B cell (primary cell): ENCODE results near the gene ELOF1. TPM values are rescaled to one million over a fixed set of nuclear protein-coding genes. Genes with fewer than 3 reads are reported as not detected.

ENCODE experiments used
- ATAC-seq: fragments of 200-7000 bp; cut with Tn5 transposase; one replicate; pipeline ENCODE4 v1.10.0; 2021; ENCODE audit warnings: low read depth, mild to moderate bottlenecking, moderate number of reproducible peaks, moderate library complexity
- CTCF ChIA-PET: fragments of 350-600 bp; sonication (Branson Sonifier 250); formaldehyde crosslinking; loops from one replicate; lab custom pipeline; 2021; ENCODE audit warnings: antibody characterized with exemption, inconsistent platforms; lab: Charles Lee
- POLR2A ChIA-PET: fragments of 350-600 bp; sonication (Branson Sonifier 250); formaldehyde crosslinking; loops from one replicate; lab custom pipeline; 2021; ENCODE audit warnings: antibody characterized with exemption; lab: Charles Lee
- DNase-seq: peaks from one replicate; pipeline ENCODE4 v3.0.0; 2013
- H2AFZ ChIP-seq: 2 replicates; pipeline ENCODE4 v1.6.1; 2012; ENCODE audit warnings: mild to moderate bottlenecking, low read depth, low read length; ENCODE audit not compliant: insufficient read depth, poor library complexity, severe bottlenecking
- H3K27ac ChIP-seq, 2 donors: 1 replicate in 1 of 2; 2 replicates in 1 of 2; pipeline ENCODE4 v1.5.1; 2012 to 2013; ENCODE audit warnings: low read length in 2 of 2, mild to moderate bottlenecking in 2 of 2, moderate library complexity in 1 of 2
- H3K27me3 ChIP-seq, 4 experiments: fragments of 200-600 bp in 1 of 4; sonication (generic) in 1 of 4; replicated peaks in 1 of 4; 1 replicate in 2 of 4; 2 replicates in 2 of 4; pipeline versions ENCODE4 v1.6.1 to v1.7.0; 2013 to 2016; ENCODE audit warnings: low read length in 3 of 4, mild to moderate bottlenecking in 2 of 4, mixed read lengths in 1 of 4, moderate library complexity in 1 of 4; ENCODE audit not compliant: insufficient read depth in 4 of 4, control insufficient read depth in 3 of 4; ENCODE audit errors: control extremely low read depth in 1 of 4
- H3K36me3 ChIP-seq, 2 experiments: replicated peaks in 1 of 2; 1 replicate in 1 of 2; 2 replicates in 1 of 2; pipeline versions ENCODE4 v1.6.1 to v1.7.1; 2013; ENCODE audit warnings: low read length in 1 of 2; ENCODE audit not compliant: insufficient read depth in 2 of 2, control insufficient read depth in 1 of 2; ENCODE audit errors: control extremely low read depth in 1 of 2, extremely low read depth in 1 of 2
- H3K4me1 ChIP-seq, 2 donors: fragments of 200-600 bp in 1 of 2; sonication (generic) in 1 of 2; 1 replicate in 1 of 2; 2 replicates in 1 of 2; pipeline versions ENCODE4 v1.5.1 to v1.6.1; 2013 to 2017; ENCODE audit warnings: low read length in 2 of 2; ENCODE audit not compliant: control insufficient read depth in 2 of 2, insufficient read depth in 2 of 2
- H3K4me2 ChIP-seq: replicated peaks from 2 replicates; pipeline ENCODE3; 2012; ENCODE audit warnings: mild to moderate bottlenecking, low read depth, low read length; ENCODE audit not compliant: poor library complexity, severe bottlenecking
- H3K4me3 ChIP-seq, 5 experiments: fragments of 200-600 bp in 1 of 5; sonication (generic) in 1 of 5; 1 replicate in 3 of 5; 2 replicates in 2 of 5; pipeline versions ENCODE4 v1.5.1 to v1.7.0; 2011 to 2016; ENCODE audit warnings: low read length in 4 of 5, mild to moderate bottlenecking in 4 of 5, low read depth in 2 of 5, control low read depth in 1 of 5, moderate library complexity in 1 of 5; ENCODE audit not compliant: insufficient read depth in 1 of 5; ENCODE audit errors: control extremely low read depth in 1 of 5, extremely low read depth in 1 of 5
- H3K79me2 ChIP-seq: fragments of 200-600 bp; sonication (generic); one replicate; pipeline ENCODE4 v1.6.0; 2016; ENCODE audit warnings: low read length; ENCODE audit not compliant: control insufficient read depth, insufficient read depth
- H3K9ac ChIP-seq: fragments of 200-600 bp; sonication (generic); 2 replicates; pipeline ENCODE4 v1.6.1; 2017; ENCODE audit warnings: mild to moderate bottlenecking, low read length, moderate library complexity
- H3K9me3 ChIP-seq, 3 donors: one replicate each; pipeline versions ENCODE4 v1.6.1 to v1.7.1; 2013; ENCODE audit warnings: low read length in 2 of 3; ENCODE audit not compliant: control insufficient read depth in 2 of 3, insufficient read depth in 1 of 3; ENCODE audit errors: control extremely low read depth in 1 of 3
- H4K20me1 ChIP-seq: 2 replicates; pipeline ENCODE4 v1.6.0; 2012; ENCODE audit warnings: mild to moderate bottlenecking, low read length; ENCODE audit not compliant: insufficient read depth, control insufficient read depth, poor library complexity, severe bottlenecking
- H3K27ac Mint-ChIP-seq: one replicate; pipeline ENCODE4 v1.8.0; 2021; ENCODE audit warnings: mixed read lengths
- H3K27me3 Mint-ChIP-seq: one replicate; pipeline ENCODE4 v1.8.0; 2021; ENCODE audit warnings: mixed read lengths
- H3K4me1 Mint-ChIP-seq: one replicate; pipeline ENCODE4 v1.8.0; 2021; ENCODE audit warnings: mixed read lengths
- H3K4me3 Mint-ChIP-seq: one replicate; pipeline ENCODE4 v1.8.0; 2021; ENCODE audit warnings: mixed read lengths
- H3K9me3 Mint-ChIP-seq: one replicate; pipeline ENCODE4 v1.8.0; 2022; ENCODE audit warnings: mixed read lengths; ENCODE audit not compliant: insufficient read depth
- CTCF ChIP-seq: fragments of 200-600 bp; IDR thresholded peaks from one replicate; pipeline ENCODE4 v1.8.0; 2022; ENCODE audit warnings: antibody characterized with exemption, mild to moderate bottlenecking
- EZH2 ChIP-seq: IDR thresholded peaks from 2 replicates; pipeline ENCODE4 v1.6.1; 2012; ENCODE audit warnings: borderline replicate concordance, low read depth, mild to moderate bottlenecking, moderate library complexity, low read length; ENCODE audit not compliant: insufficient read depth, poor library complexity, severe bottlenecking
- WGBS: methylation state at CpG from one replicate; pipeline ENCODE4 v1.1.5; 2013; ENCODE audit warnings: missing lambda C conversion rate; ENCODE audit not compliant: insufficient coverage; 5-methylcytosine and 5-hydroxymethylcytosine counted together
- intact Hi-C: fragments of 100-400 bp; cut with micrococcal nuclease; formaldehyde crosslinking; loops from one replicate; pipeline ENCODE4 v1.10.0; 2022
- polyA plus RNA-seq: library from polyadenylated mRNA; depleted of rRNA; stranded (reverse); fragments of >200 nt; gene quantifications from 2 replicates; pipeline ENCODE4 v1.2.3, GENCODE V29; 2012
- total RNA-seq, 2 donors: library from RNA; stranded (reverse); fragments of 120-200 nt in 1 of 2; gene quantifications; 1 replicate in 1 of 2; 2 replicates in 1 of 2; pipeline versions ENCODE4 v1.2.3 to v1.2.4, GENCODE V29; 2013 to 2022

ELOF1 gene
- total and polyA plus RNA-seq, 2 donors (not counting 1 experiment from before 2014, with no cell fraction given): 69.5 to 76.2 TPM

GRCh38 chr19:11563532-11563931, 4.5 kb upstream of the ELOF1 start:
- no peak for ATAC-seq
- Histone ChIP-seq H3K27ac (peak overlapping the region in 1 of 2 donors; percentile 55), H3K4me1 (peaks cover 46 to 76% of the 10 kb centered on the region in 2 donors), H3K9me3 (no peaks in the 10 kb centered on the region), H3K79me2 (peaks cover 11% of the 10 kb centered on the region), H3K4me2 (no peak overlapping the region), H4K20me1 (no peaks in the 10 kb centered on the region), H3K4me3 (no peak overlapping the region), H3K27me3 (no peaks in the 10 kb centered on the region), H2AFZ (no peak overlapping the region), H3K36me3 (no peaks in the 10 kb centered on the region), H3K9ac (no peak overlapping the region)
- intact Hi-C loops: loop anchor here (5.0 kb wide), 1 partner anchor 249 kb away; the partner anchor contains the start of gene ZNF440
- Mint-ChIP-seq H3K4me1 (peaks cover 59% of the 10 kb centered on the region), H3K9me3 (no peaks in the 10 kb centered on the region), H3K27me3 (no peaks in the 10 kb centered on the region), H3K27ac (peak overlapping the region; percentile 80), H3K4me3 (peak overlapping the region; percentile 30)
- WGBS: 93% methylated on average over 4 of the region's 8 CpGs
- TF ChIP-seq EZH2 (no peak), CTCF (no peak)
- ChIA-PET CTCF (interaction anchor here (0.8 to 10.7 kb wide), 3 partner anchors 11 to 425 kb away, joined by 3 to 289 read pairs (median 3); no protein-coding TSS in a partner anchor), POLR2A (interaction anchor here (0.7 kb wide), 1 partner anchor 21 kb away, joined by 4 read pairs; no protein-coding TSS in a partner anchor)
- DNase-seq: no peak

- peak overlapping the region; percentile 94 for H3K27ac Mint-ChIP-seq
- H3K27me3 Mint-ChIP-seq: no peaks in the 10 kb centered on the region
- Histone ChIP-seq H3K4me2 (peak overlapping the region; percentile 79), H3K9ac (peak overlapping the region; percentile 81), H4K20me1 (peaks cover 17% of the 10 kb centered on the region), H2AFZ (no peak overlapping the region), H3K4me1 (peaks cover 37 to 64% of the 10 kb centered on the region in 2 donors), H3K27ac (peak overlapping the region; percentile 80 to 81), H3K9me3 (no peaks in the 10 kb centered on the region), H3K27me3 (no peaks in the 10 kb centered on the region), H3K79me2 (peaks cover 37% of the 10 kb centered on the region), H3K4me3 (peak overlapping the region in 3 of 5 experiments; percentile 70 to 82 (median 75)), H3K36me3 (peaks cover 0 to 3% of the 10 kb centered on the region in 2 experiments)
- H3K4me1 Mint-ChIP-seq: peaks cover 65% of the 10 kb centered on the region
- CTCF ChIA-PET: interaction anchor here (0.6 to 10.7 kb wide), 14 partner anchors 8 to 1263 kb away, joined by 3 to 289 read pairs (median 5); partner anchors contain the start of genes ACP5 and ECSIT
- POLR2A ChIA-PET: interaction anchor here (0.6 to 3.0 kb wide), 4 partner anchors 8 to 403 kb away, joined by 3 to 13 read pairs (median 4); no protein-coding TSS in a partner anchor
- no peaks in the 10 kb centered on the region for H3K9me3 Mint-ChIP-seq
- TF ChIP-seq EZH2: no peak
- peak; percentile 90 for TF ChIP-seq CTCF
- DNase-seq (peak; percentile 90), ATAC-seq (peak; percentile 48)
- 24% methylated on average over 5 of the region's 9 CpGs for WGBS
- H3K4me3 Mint-ChIP-seq: peak overlapping the region; percentile 93
- intact Hi-C loops: loop anchor here (1.0 to 5.0 kb wide), 5 partner anchors 8 to 252 kb away; partner anchors contain the start of gene ZNF440
Observed at GRCh38 chr19:11560404-11561051, 1.5 kb upstream of the ELOF1 start.
